Measurements from ENCODE around the gene HSPB6. TPM values are rescaled to one million over a fixed set of nuclear protein-coding genes. Genes with fewer than 3 reads are reported as not detected.

HSPB6 gene
- total RNA-seq, 1 donor from 2014 or later: 1.9 TPM

- DNase-seq (ENCODE audit: low read depth) (no peak), FAIRE-seq (no peak)
- H3K79me2 ChIP-seq (ENCODE audit: insufficient read depth, low read length): peaks cover 11% of the 10 kb centered on the region
- Mint-ChIP-seq H3K4me1 (ENCODE audit: low read depth, unreplicated experiment) (no peaks in the 10 kb centered on the region), H3K27me3 (ENCODE audit: low read depth, unreplicated experiment) (no peaks in the 10 kb centered on the region), H3K4me3 (ENCODE audit: unreplicated experiment) (no peak overlapping the region), H3K9me3 (ENCODE audit: unreplicated experiment) (no peaks in the 10 kb centered on the region), H3K27ac (ENCODE audit: unreplicated experiment) (no peak overlapping the region), H3K36me3 (ENCODE audit: low read depth, unreplicated experiment) (peaks cover 11% of the 10 kb centered on the region)
- H4K20me1 ChIP-seq (ENCODE audit: insufficient read depth, low read length): peaks cover 3% of the 10 kb centered on the region
- H3K4me3 ChIP-seq (ENCODE audit: insufficient read depth, low read depth, low read length): no peak overlapping the region
- H3K27ac ChIP-seq (ENCODE audit: low read depth, low read length): no peak overlapping the region
- no peak overlapping the region for H3K9ac ChIP-seq (ENCODE audit: low read length)
- H3K27me3 ChIP-seq (ENCODE audit: insufficient read depth, low read length): no peaks in the 10 kb centered on the region
- peaks cover 7% of the 10 kb centered on the region for H3K36me3 ChIP-seq (ENCODE audit: insufficient read depth, low read length)
- TF ChIP-seq EZH2 (IDR thresholded peaks at IDR 0.05; ENCODE audit: insufficient read depth, low read length) (no peak), CTCF (IDR thresholded peaks at IDR 0.05; ENCODE audit: insufficient read depth, low read depth, low read length) (no peak)
- no peaks in the 10 kb centered on the region for H3K9me3 ChIP-seq (ENCODE audit: insufficient read depth, low read depth, low read length)
- H3K4me2 ChIP-seq (ENCODE audit: low read length): no peak overlapping the region
- H3K4me1 ChIP-seq (ENCODE audit: insufficient read depth, low read length): no peaks in the 10 kb centered on the region
- no peak overlapping the region for H2AFZ ChIP-seq (ENCODE audit: low read depth, low read length)
Observed at GRCh38 chr19:35764432-35765315, 7.8 kb upstream of the HSPB6 start.

GRCh38 chr19:35760711-35761349 is 4.0 kb upstream of the HSPB6 start:
- no peak overlapping the region for H3K4me3 ChIP-seq (ENCODE audit: insufficient read depth, low read depth, low read length)
- peaks cover 26% of the 10 kb centered on the region for H3K4me1 ChIP-seq (ENCODE audit: insufficient read depth, low read length)
- DNase-seq (ENCODE audit: low read depth): no peak
- H3K27me3 ChIP-seq (ENCODE audit: insufficient read depth, low read length): no peaks in the 10 kb centered on the region
- Mint-ChIP-seq H3K36me3 (ENCODE audit: low read depth, unreplicated experiment) (peaks cover 12% of the 10 kb centered on the region), H3K4me1 (ENCODE audit: low read depth, unreplicated experiment) (peaks cover 13% of the 10 kb centered on the region), H3K27ac (ENCODE audit: unreplicated experiment) (no peak overlapping the region), H3K9me3 (ENCODE audit: unreplicated experiment) (no peaks in the 10 kb centered on the region), H3K27me3 (ENCODE audit: low read depth, unreplicated experiment) (no peaks in the 10 kb centered on the region), H3K4me3 (ENCODE audit: unreplicated experiment) (peak overlapping the region; percentile 62)
- H2AFZ ChIP-seq (ENCODE audit: low read depth, low read length): no peak overlapping the region
- H3K9ac ChIP-seq (ENCODE audit: low read length): no peak overlapping the region
- TF ChIP-seq EZH2 (IDR thresholded peaks at IDR 0.05; ENCODE audit: insufficient read depth, low read length): no peak
- no peak overlapping the region for H3K4me2 ChIP-seq (ENCODE audit: low read length)
- no peak overlapping the region for H3K27ac ChIP-seq (ENCODE audit: low read depth, low read length)
- H3K36me3 ChIP-seq (ENCODE audit: insufficient read depth, low read length): peaks cover 5% of the 10 kb centered on the region
- H3K79me2 ChIP-seq (ENCODE audit: insufficient read depth, low read length): peaks cover 28% of the 10 kb centered on the region
- H4K20me1 ChIP-seq (ENCODE audit: insufficient read depth, low read length): peaks cover 11% of the 10 kb centered on the region
- FAIRE-seq: no peak
- no peaks in the 10 kb centered on the region for H3K9me3 ChIP-seq (ENCODE audit: insufficient read depth, low read depth, low read length)

GRCh38 chr19:35759697-35760096 is 2.9 kb upstream of the HSPB6 start:
- Histone ChIP-seq H3K9me3 (ENCODE audit: insufficient read depth, low read depth, low read length) (no peaks in the 10 kb centered on the region), H3K4me3 (ENCODE audit: insufficient read depth, low read depth, low read length) (no peak overlapping the region), H2AFZ (ENCODE audit: low read depth, low read length) (no peak overlapping the region), H3K4me1 (ENCODE audit: insufficient read depth, low read length) (peaks cover 35% of the 10 kb centered on the region), H3K9ac (ENCODE audit: low read length) (no peak overlapping the region), H3K4me2 (ENCODE audit: low read length) (peak overlapping the region; percentile 96), H3K79me2 (ENCODE audit: insufficient read depth, low read length) (peaks cover 28% of the 10 kb centered on the region), H3K27ac (ENCODE audit: low read depth, low read length) (no peak overlapping the region), H3K36me3 (ENCODE audit: insufficient read depth, low read length) (peaks cover 4% of the 10 kb centered on the region), H4K20me1 (ENCODE audit: insufficient read depth, low read length) (peaks cover 11% of the 10 kb centered on the region), H3K27me3 (ENCODE audit: insufficient read depth, low read length) (no peaks in the 10 kb centered on the region)
- FAIRE-seq (no peak), DNase-seq (ENCODE audit: low read depth) (no peak)
- Mint-ChIP-seq H3K9me3 (ENCODE audit: unreplicated experiment) (no peaks in the 10 kb centered on the region), H3K27ac (ENCODE audit: unreplicated experiment) (no peak overlapping the region), H3K4me1 (ENCODE audit: low read depth, unreplicated experiment) (peaks cover 16% of the 10 kb centered on the region), H3K27me3 (ENCODE audit: low read depth, unreplicated experiment) (peaks cover under 1% of the 10 kb centered on the region), H3K36me3 (ENCODE audit: low read depth, unreplicated experiment) (peaks cover 11% of the 10 kb centered on the region), H3K4me3 (ENCODE audit: unreplicated experiment) (peak overlapping the region; percentile 95)
- TF ChIP-seq CTCF (IDR thresholded peaks at IDR 0.05; ENCODE audit: insufficient read depth, low read depth, low read length) (no peak), EZH2 (IDR thresholded peaks at IDR 0.05; ENCODE audit: insufficient read depth, low read length) (no peak)

Data from astrocyte (in vitro differentiated cells and primary cell).